Stomach (tissue), 9 donors: ENCODE data around the gene UBAP2L. TPM values are rescaled to one million over a fixed set of nuclear protein-coding genes. Genes with fewer than 3 reads are reported as not detected.
"Not testable (repeated sequence)": the region's sequence is repeated elsewhere in the genome, so short reads cannot be mapped to it uniquely, and the experiment has no call there.

Source experiments
- DNase-seq, 2 donors: peaks; one replicate each; pipeline versions ENCODE4 v3.0.0 to v3.0.0-alpha.2; 2013 to 2019
- H3K27ac ChIP-seq, 5 donors: fragments of 200-600 bp in 4 of 5; sonication (generic) in 4 of 5; one replicate each; pipeline ENCODE4 v1.5.1; 2013 to 2019; ENCODE audit warnings: mild to moderate bottlenecking in 1 of 5, moderate library complexity in 1 of 5
- H3K27me3 ChIP-seq, 3 donors: fragments of 200-600 bp; sonication (generic); one replicate each; pipeline ENCODE4 v1.5.1; 2017 to 2019; ENCODE audit warnings: mixed run types in 1 of 3
- H3K36me3 ChIP-seq, 4 donors: fragments of 200-600 bp; sonication (generic); 1 replicate in 3 of 4; 2 replicates in 1 of 4; pipeline ENCODE4 v1.5.1; 2016 to 2019
- H3K4me1 ChIP-seq, 4 donors: fragments of 200-600 bp; sonication (generic); one replicate each; pipeline ENCODE4 v1.5.1; 2016 to 2019
- H3K4me3 ChIP-seq, 4 donors: fragments of 200-600 bp; sonication (generic) in 3 of 4; one replicate each; pipeline ENCODE4 v1.5.1; 2016 to 2019; ENCODE audit warnings: mild to moderate bottlenecking in 1 of 4
- H3K9me3 ChIP-seq, 4 donors: fragments of 200-600 bp; sonication (generic); one replicate each; pipeline ENCODE4 v1.5.1; 2016 to 2019
- CTCF ChIP-seq, 7 experiments: fragments of 450-650 bp in 4 of 7; fragments of 200-600 bp in 3 of 7; sonication (generic) in 3 of 7; IDR thresholded peaks; one replicate each; pipeline ENCODE4 v1.5.1; 2016 to 2019; ENCODE audit warnings: antibody characterized with exemption in 7 of 7, control low read depth in 2 of 7, mild to moderate bottlenecking in 1 of 7
- EP300 ChIP-seq: sonication (generic); formaldehyde crosslinking; IDR thresholded peaks from one replicate; pipeline ENCODE4 v1.6.1; 2017; ENCODE audit warnings: antibody characterized with exemption
- POLR2A ChIP-seq, 4 donors: fragments of 450-650 bp; IDR thresholded peaks; one replicate each; pipeline ENCODE4 v1.6.1; 2016; ENCODE audit warnings: antibody characterized with exemption in 4 of 4, control low read depth in 2 of 4, mild to moderate bottlenecking in 1 of 4, moderate library complexity in 1 of 4
- POLR2AphosphoS5 ChIP-seq, 3 donors: sonication (generic); formaldehyde crosslinking; IDR thresholded peaks; one replicate each; pipeline ENCODE4 v1.6.1; 2016; ENCODE audit warnings: antibody characterized with exemption in 3 of 3
- WGBS, 5 donors: extraction: QIAGEN DNeasy Blood & Tissue Kit in 3 of 5; methylation state at CpG; one replicate each; pipeline versions ENCODE4 v1.1.5 to v1.1.7; 2013 to 2018; 5-methylcytosine and 5-hydroxymethylcytosine counted together
- intact Hi-C: fragments of 100-400 bp; cut with DNase I; formaldehyde crosslinking; loops from one replicate; pipeline ENCODE4 v1.15.1; 2023; ENCODE audit warnings: low total_unique reads
- polyA plus RNA-seq, 3 donors: library from polyadenylated mRNA; stranded (reverse); fragments of 200-250 nt; gene quantifications; one replicate each; pipeline ENCODE4 v1.2.3, GENCODE V29; 2013
- total RNA-seq, 5 donors: library from RNA; depleted of rRNA; stranded (reverse); fragments of >200 nt; gene quantifications; one replicate each; pipeline versions ENCODE4 v1.1.0 to v1.2.3, GENCODE V29; 2014 to 2016
- donor health status: healthy with polysubstance abuse.
- donor health status: Bipolar disorder and iron deficiency.
- donor health status: healthy.

The UBAP2L gene
- total and polyA plus RNA-seq, 8 donors: 25.2 to 109 (median 53.6) TPM

GRCh38 chr1:154304664-154305337, 84.0 kb downstream of the UBAP2L start:
- 71 to 80% (median 76%) methylated on average over 9 of the region's 9 CpGs for WGBS, 5 donors
- intact Hi-C loops: no loop called here
- no peak overlapping the region for H3K27ac ChIP-seq
- TF ChIP-seq POLR2A (IDR thresholded peaks at IDR 0.05) (no peak), POLR2AphosphoS5 (IDR thresholded peaks at IDR 0.05) (no peak), CTCF (IDR thresholded peaks at IDR 0.05) (no peak), EP300 (no peak)
- H3K9me3 ChIP-seq: no peaks in the 10 kb centered on the region
- H3K36me3 ChIP-seq: no peaks in the 10 kb centered on the region
- no peak for DNase-seq
- H3K4me3 ChIP-seq: no peak overlapping the region
- H3K27me3 ChIP-seq: no peaks in the 10 kb centered on the region
- no peaks in the 10 kb centered on the region for H3K4me1 ChIP-seq

- H3K36me3 ChIP-seq: no peaks in the 10 kb centered on the region
- H3K27me3 ChIP-seq: no peaks in the 10 kb centered on the region
- no peak overlapping the region for H3K4me3 ChIP-seq
- no peaks in the 10 kb centered on the region for H3K4me1 ChIP-seq
- TF ChIP-seq POLR2A (IDR thresholded peaks at IDR 0.05): no peak
- TF ChIP-seq POLR2AphosphoS5 (IDR thresholded peaks at IDR 0.05): no peak
- no peak for TF ChIP-seq CTCF (IDR thresholded peaks at IDR 0.05)
- no peak for TF ChIP-seq EP300
- no peaks in the 10 kb centered on the region for H3K9me3 ChIP-seq
- no peak for DNase-seq
- no peak overlapping the region for H3K27ac ChIP-seq
- WGBS, 5 donors: 78 to 95% (median 88%) methylated on average over 2 to 3 of the region's 3 CpGs
- intact Hi-C loops: no loop called here
These were observed 85.4 kb downstream of the UBAP2L start for GRCh38 chr1:154306151-154306550.

GRCh38 chr1:154307670-154308270, 87.0 kb downstream of the UBAP2L start:
- intact Hi-C loops, H3K4me1 ChIP-seq, H3K4me3 ChIP-seq, H3K9me3 ChIP-seq, H3K27ac ChIP-seq, H3K27me3 ChIP-seq, DNase-seq, H3K36me3 ChIP-seq: not testable (repeated sequence)
- 60 to 73% (median 65%) methylated on average over 4 of the region's 4 CpGs for WGBS, 5 donors

GRCh38 chr1:154309136-154309535, 88.4 kb downstream of the UBAP2L start:
- H3K36me3 ChIP-seq, intact Hi-C loops, H3K27ac ChIP-seq, H3K9me3 ChIP-seq, H3K4me1 ChIP-seq, H3K27me3 ChIP-seq, H3K4me3 ChIP-seq, DNase-seq: not testable (repeated sequence)
- 81 to 93% (median 85%) methylated on average over 7 of the region's 7 CpGs for WGBS, 5 donors

GRCh38 chr1:154312229-154313065, 91.7 kb downstream of the UBAP2L start:
- DNase-seq, H3K4me3 ChIP-seq, H3K4me1 ChIP-seq, H3K36me3 ChIP-seq, H3K27me3 ChIP-seq, intact Hi-C loops, H3K27ac ChIP-seq: not testable (repeated sequence)
- 73 to 78% (median 75%) methylated on average over 11 to 13 of the region's 13 CpGs for WGBS, 5 donors
- H3K9me3 ChIP-seq: peaks cover 0 to 11% (median 10%) of the 10 kb centered on the region in 4 donors

GRCh38 chr1:154313066-154313356, 92.3 kb downstream of the UBAP2L start:
- Histone ChIP-seq H3K9me3 (peaks cover 0 to 11% (median 10%) of the 10 kb centered on the region in 4 donors), H3K36me3 (no peaks in the 10 kb centered on the region), H3K27ac (no peak overlapping the region), H3K27me3 (no peaks in the 10 kb centered on the region), H3K4me1 (no peaks in the 10 kb centered on the region), H3K4me3 (no peak overlapping the region)
- TF ChIP-seq POLR2AphosphoS5 (IDR thresholded peaks at IDR 0.05) (no peak), EP300 (no peak), CTCF (IDR thresholded peaks at IDR 0.05) (no peak), POLR2A (IDR thresholded peaks at IDR 0.05) (no peak)
- intact Hi-C loops: no loop called here
- no peak for DNase-seq
- 47 to 61% (median 56%) methylated on average over 4 to 10 of the region's 10 CpGs for WGBS, 5 donors

- H3K36me3 ChIP-seq, H3K4me3 ChIP-seq, H3K27ac ChIP-seq, H3K27me3 ChIP-seq, DNase-seq, intact Hi-C loops, H3K4me1 ChIP-seq: not testable (repeated sequence)
- H3K9me3 ChIP-seq: peaks cover 0 to 11% (median 10%) of the 10 kb centered on the region in 4 donors
- WGBS, 5 donors: 73 to 82% (median 76%) methylated on average over 3 of the region's 3 CpGs
These were observed 93.5 kb downstream of the UBAP2L start for GRCh38 chr1:154314226-154314625.
